Smooth muscle cell (in vitro differentiated cells): ENCODE results near the gene SELENOK. TPM values are rescaled to one million over a fixed set of nuclear protein-coding genes. Genes with fewer than 3 reads are reported as not detected.

ENCODE experiments used
- DNase-seq: peaks from one replicate; lab custom pipeline; 2025; ENCODE audit not compliant: unreplicated experiment; lab: John Stamatoyannopoulos, UW
- H2AFZ ChIP-seq: fragments of 200-600 bp; sonication (generic); 2 replicates; pipeline ENCODE4 v1.6.0; 2016; ENCODE audit warnings: antibody characterized with exemption, low read depth, mild to moderate bottlenecking
- H3F3A ChIP-seq: fragments of 200-600 bp; sonication (generic); 2 replicates; pipeline ENCODE4 v1.6.0; 2017; ENCODE audit warnings: antibody characterized with exemption, low read depth
- H3K27ac ChIP-seq: fragments of 200-600 bp; sonication (generic); 2 replicates; pipeline ENCODE4 v1.5.1; 2016; ENCODE audit warnings: low read depth, mild to moderate bottlenecking
- H3K27me3 ChIP-seq: fragments of 200-600 bp; sonication (generic); 2 replicates; pipeline ENCODE4 v1.6.1; 2016; ENCODE audit warnings: low read depth, mild to moderate bottlenecking
- H3K36me3 ChIP-seq: fragments of 200-600 bp; sonication (generic); 2 replicates; pipeline ENCODE4 v1.5.1; 2016; ENCODE audit warnings: low read depth
- H3K4me1 ChIP-seq: fragments of 200-600 bp; sonication (generic); 2 replicates; pipeline ENCODE4 v1.5.1; 2016; ENCODE audit warnings: low read depth
- H3K4me2 ChIP-seq: fragments of 200-600 bp; sonication (generic); 2 replicates; pipeline ENCODE4 v1.6.0; 2016; ENCODE audit warnings: mild to moderate bottlenecking
- H3K4me3 ChIP-seq: fragments of 200-600 bp; sonication (generic); 2 replicates; pipeline ENCODE4 v1.5.1; 2016; ENCODE audit warnings: mild to moderate bottlenecking
- H3K79me2 ChIP-seq: fragments of 200-600 bp; sonication (generic); 2 replicates; pipeline ENCODE4 v1.6.0; 2016; ENCODE audit warnings: low read depth, mild to moderate bottlenecking
- H3K9ac ChIP-seq: fragments of 200-600 bp; sonication (generic); 2 replicates; pipeline ENCODE4 v1.6.0; 2016; ENCODE audit warnings: low read depth
- H3K9me3 ChIP-seq: fragments of 200-600 bp; sonication (generic); replicated peaks from 2 replicates; pipeline ENCODE4 v1.5.1; 2016; ENCODE audit warnings: low read depth
- H4K20me1 ChIP-seq: fragments of 200-600 bp; sonication (generic); 2 replicates; pipeline ENCODE4 v1.6.0; 2016; ENCODE audit warnings: low read depth
- CTCF ChIP-seq: fragments of 200-600 bp; sonication (generic); IDR thresholded peaks from 2 replicates; pipeline ENCODE4 v1.5.1; 2017; ENCODE audit warnings: borderline replicate concordance, mild to moderate bottlenecking, antibody characterized with exemption; ENCODE audit not compliant: insufficient read depth, poor library complexity, severe bottlenecking
- WGBS: methylation state at CpG from one replicate; pipeline ENCODE4 v1.1.7; 2016; ENCODE audit warnings: low lambda C conversion rate; 5-methylcytosine and 5-hydroxymethylcytosine counted together
- polyA plus RNA-seq: library from polyadenylated mRNA; unstranded; fragments of >200 nt; fragmentation: Nextera tagmentation; extraction: Ambion mirVana; gene quantifications from 2 replicates; pipeline ENCODE4 v1.2.1, GENCODE V29; 2016
- total RNA-seq: library from RNA; depleted of rRNA; stranded (reverse); fragments of >200 nt; gene quantifications from 2 replicates; pipeline ENCODE4 v1.2.3, GENCODE V29; 2014

Gene SELENOK
- total and polyA plus RNA-seq, 2 experiments from 2014 or later: 67.7 to 199 TPM

GRCh38 chr3:53863145-53863544 is 28.5 kb downstream of the SELENOK start:
- no peaks in the 10 kb centered on the region for H3K79me2 ChIP-seq
- H3K4me2 ChIP-seq: no peak overlapping the region
- peaks cover 7% of the 10 kb centered on the region for H3K36me3 ChIP-seq
- no peaks in the 10 kb centered on the region for H3K4me1 ChIP-seq
- H4K20me1 ChIP-seq: peaks cover 7% of the 10 kb centered on the region
- 96% methylated on average over 1 of the region's 1 CpG for WGBS
- TF ChIP-seq CTCF: no peak
- no peaks in the 10 kb centered on the region for H3K9me3 ChIP-seq
- no peak overlapping the region for H3K4me3 ChIP-seq
- H3K27ac ChIP-seq: no peak overlapping the region
- no peaks in the 10 kb centered on the region for H3K27me3 ChIP-seq
- H3F3A ChIP-seq: no peaks in the 10 kb centered on the region
- no peak overlapping the region for H2AFZ ChIP-seq
- H3K9ac ChIP-seq: no peak overlapping the region
- DNase-seq: no peak

DNA sequence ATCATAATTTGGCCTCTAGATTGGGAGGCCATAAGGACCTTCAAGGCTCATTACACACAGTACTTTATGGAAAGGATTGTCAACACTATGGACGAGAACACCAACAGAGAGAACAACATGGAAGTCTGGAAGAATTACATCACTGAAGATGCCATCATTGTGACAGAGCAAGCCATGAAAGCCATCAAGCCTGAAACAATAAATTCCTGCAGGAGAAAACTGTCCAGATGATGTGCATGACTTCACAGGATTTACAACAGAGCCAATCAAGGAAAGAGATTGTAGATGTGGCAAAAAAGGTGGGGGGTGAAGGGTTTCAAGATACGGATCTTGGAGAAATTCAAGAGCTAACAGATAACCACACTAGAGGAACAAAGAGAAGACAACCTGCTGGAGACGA is 29.4 kb downstream of the SELENOK start:
- Histone ChIP-seq H3K9me3 (no peaks in the 10 kb centered on the region), H3F3A (no peaks in the 10 kb centered on the region), H3K27ac (no peak overlapping the region), H3K4me2 (no peak overlapping the region), H3K4me1 (no peaks in the 10 kb centered on the region), H3K79me2 (no peaks in the 10 kb centered on the region), H3K27me3 (no peaks in the 10 kb centered on the region), H4K20me1 (no peaks in the 10 kb centered on the region), H3K9ac (no peak overlapping the region), H3K4me3 (no peak overlapping the region), H2AFZ (no peak overlapping the region), H3K36me3 (no peaks in the 10 kb centered on the region)
- WGBS: 76% methylated on average over 3 of the region's 3 CpGs
- TF ChIP-seq CTCF: no peak
- DNase-seq: no peak

- Histone ChIP-seq H3K36me3 (no peaks in the 10 kb centered on the region), H3K27ac (no peak overlapping the region), H3K4me1 (no peaks in the 10 kb centered on the region), H3K4me3 (no peak overlapping the region), H3K27me3 (no peaks in the 10 kb centered on the region), H2AFZ (no peak overlapping the region), H3K9me3 (no peaks in the 10 kb centered on the region), H3K4me2 (no peak overlapping the region), H3F3A (no peaks in the 10 kb centered on the region), H4K20me1 (no peaks in the 10 kb centered on the region), H3K79me2 (no peaks in the 10 kb centered on the region), H3K9ac (no peak overlapping the region)
- DNase-seq: no peak
- TF ChIP-seq CTCF: no peak
- 96% methylated on average over 4 of the region's 4 CpGs for whole genome bisulfite sequencing
Measured at GRCh38 chr3:53860196-53860595, 31.5 kb downstream of the SELENOK start.

- WGBS: over 99% methylated on average over 6 of the region's 6 CpGs
- DNase-seq: no peak
- Histone ChIP-seq H3K9me3 (no peaks in the 10 kb centered on the region), H3K9ac (no peak overlapping the region), H3F3A (no peaks in the 10 kb centered on the region), H3K27me3 (no peaks in the 10 kb centered on the region), H3K27ac (no peak overlapping the region), H3K4me2 (no peak overlapping the region), H3K79me2 (no peaks in the 10 kb centered on the region), H3K4me1 (no peaks in the 10 kb centered on the region), H2AFZ (no peak overlapping the region), H3K4me3 (no peak overlapping the region), H4K20me1 (no peaks in the 10 kb centered on the region), H3K36me3 (no peaks in the 10 kb centered on the region)
- no peak for TF ChIP-seq CTCF
Measured at GRCh38 chr3:53859178-53859577, 32.5 kb downstream of the SELENOK start.
